Astrocyte of the spinal cord (primary cell): Measurements from ENCODE around the gene ROPN1L.
A peak's percentile ranks its signal among the peaks of the same experiment; 100 is the strongest.
"Not testable (repeated sequence)": the region's sequence is repeated elsewhere in the genome, so short reads cannot be mapped to it uniquely, and the experiment has no call there.

ENCODE experiments used
- DNase-seq: peaks from one replicate; pipeline ENCODE4 v3.0.0; 2011; ENCODE audit warnings: low read depth, low spot score
- H3K4me3 ChIP-seq: 2 replicates; pipeline ENCODE4 v1.5.1; 2011; ENCODE audit warnings: low read depth, mild to moderate bottlenecking, low read length, moderate library complexity
- CTCF ChIP-seq: IDR thresholded peaks from 2 replicates; pipeline ENCODE4 v1.5.1; 2012; ENCODE audit warnings: low read depth, mild to moderate bottlenecking, low read length, inconsistent platforms
- in situ Hi-C: cut with HindIII; loops from 2 replicates; pipeline ENCODE4 v1.10.0; 2017; ENCODE audit warnings: low sequenced_read_pairs

The ROPN1L gene

GRCh38 chr5:10488144-10488543 is 46.5 kb downstream of the ROPN1L start:
- H3K4me3 ChIP-seq, result no peak overlapping the region
- TF ChIP-seq CTCF, result no peak
- no peak for DNase-seq
- in situ Hi-C loops, result no loop called here

- H3K4me3 ChIP-seq, result no peak overlapping the region
- DNase-seq, result peak; percentile 33
- TF ChIP-seq CTCF, result no peak
- in situ Hi-C loops, result no loop called here
Measured at GRCh38 chr5:10489810-10490426, 48.2 kb downstream of the ROPN1L start.

GRCh38 chr5:10490927-10491672 is 49.4 kb downstream of the ROPN1L start:
- TF ChIP-seq CTCF, result no peak
- no peak for DNase-seq
- in situ Hi-C loops, result no loop called here
- no peak overlapping the region for H3K4me3 ChIP-seq

GRCh38 chr5:10491673-10492026 is 50.0 kb downstream of the ROPN1L start:
- in situ Hi-C loops, result no loop called here
- TF ChIP-seq CTCF, result no peak
- no peak overlapping the region for H3K4me3 ChIP-seq
- DNase-seq, result no peak

- in situ Hi-C loops, result no loop called here
- DNase-seq, result no peak
- no peak overlapping the region for H3K4me3 ChIP-seq
- TF ChIP-seq CTCF, result no peak
Measured at GRCh38 chr5:10493884-10494283, 52.2 kb downstream of the ROPN1L start.

GRCh38 chr5:10494497-10494896 is 52.8 kb downstream of the ROPN1L start:
- in situ Hi-C loops, DNase-seq, H3K4me3 ChIP-seq: not testable (repeated sequence)

DNA sequence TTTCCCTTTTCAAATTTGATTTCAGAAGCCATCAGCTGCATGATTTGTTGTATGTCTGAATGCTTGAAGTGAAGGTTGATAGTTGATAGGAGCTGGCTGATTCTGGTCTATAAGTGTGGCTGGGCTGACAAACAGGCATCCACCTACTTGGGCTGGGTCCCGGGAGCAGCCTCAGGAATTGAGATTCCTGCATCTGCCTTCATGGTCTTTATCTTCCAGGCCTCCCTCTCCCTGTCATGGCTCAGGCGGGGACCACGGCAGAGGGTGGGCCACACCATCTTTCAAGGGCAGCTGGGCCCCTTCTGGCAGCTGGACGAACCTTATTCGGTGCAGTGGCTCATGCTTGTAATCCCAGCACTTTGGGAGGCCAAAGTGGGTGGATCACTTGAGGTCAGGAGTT is 55.9 kb downstream of the ROPN1L start:
- TF ChIP-seq CTCF, result no peak
- in situ Hi-C loops, result no loop called here
- no peak for DNase-seq
- no peak overlapping the region for H3K4me3 ChIP-seq
